Mesendoderm (in vitro differentiated cells): ENCODE data around the gene ATP8B4.

Experiments used
- DNase-seq: peaks from one replicate; pipeline ENCODE4 v3.0.0; 2013
- H2AK5ac ChIP-seq: 2 replicates; pipeline ENCODE4 v1.6.1; 2013; ENCODE audit warnings: low read length, inconsistent platforms
- H2BK120ac ChIP-seq: 2 replicates; pipeline ENCODE4 v1.6.1; 2013; ENCODE audit warnings: low read depth, mild to moderate bottlenecking, low read length, moderate library complexity, mixed read lengths
- H2BK15ac ChIP-seq: replicated peaks from 2 replicates; pipeline ENCODE4 v1.6.1; 2013; ENCODE audit warnings: low read depth, mild to moderate bottlenecking, moderate library complexity
- H2BK5ac ChIP-seq: 2 replicates; pipeline ENCODE4 v1.6.1; 2013; ENCODE audit warnings: low read length, inconsistent platforms
- H3K18ac ChIP-seq: 2 replicates; pipeline ENCODE4 v1.6.1; 2013; ENCODE audit warnings: mild to moderate bottlenecking, low read length, mixed read lengths
- H3K23ac ChIP-seq: one replicate; pipeline ENCODE4 v1.6.1; 2013; ENCODE audit warnings: low read length
- H3K27ac ChIP-seq: 2 replicates; pipeline ENCODE4 v1.5.1; 2013; ENCODE audit warnings: low read depth, mild to moderate bottlenecking, inconsistent platforms, low read length, moderate library complexity
- H3K27me3 ChIP-seq: 2 replicates; pipeline ENCODE4 v1.6.1; 2013; ENCODE audit warnings: low read length, control low read depth, mild to moderate bottlenecking, inconsistent platforms; ENCODE audit not compliant: insufficient read depth, poor library complexity
- H3K36me3 ChIP-seq: 2 replicates; pipeline ENCODE4 v1.6.1; 2013; ENCODE audit warnings: low read length, inconsistent platforms; ENCODE audit not compliant: control insufficient read depth, insufficient read depth
- H3K4ac ChIP-seq: one replicate; pipeline ENCODE4 v1.6.1; 2013; ENCODE audit warnings: low read depth, mild to moderate bottlenecking, low read length, moderate library complexity
- H3K4me1 ChIP-seq: 2 replicates; pipeline ENCODE4 v1.6.1; 2013; ENCODE audit warnings: low read depth, low read length, inconsistent platforms; ENCODE audit not compliant: control insufficient read depth
- H3K4me2 ChIP-seq: 2 replicates; pipeline ENCODE4 v1.6.1; 2013; ENCODE audit warnings: low read length
- H3K4me3 ChIP-seq: 2 replicates; pipeline ENCODE4 v1.5.1; 2013; ENCODE audit warnings: mild to moderate bottlenecking, low read length
- H3K56ac ChIP-seq: one replicate; pipeline ENCODE4 v1.6.1; 2013; ENCODE audit warnings: low read length
- H3K79me1 ChIP-seq: 2 replicates; pipeline ENCODE4 v1.6.1; 2013; ENCODE audit warnings: low read length, inconsistent platforms
- H3K79me2 ChIP-seq: 2 replicates; pipeline ENCODE4 v1.6.1; 2013; ENCODE audit warnings: mild to moderate bottlenecking, low read length; ENCODE audit not compliant: control insufficient read depth, insufficient read depth
- H3K9ac ChIP-seq: 2 replicates; pipeline ENCODE4 v1.6.1; 2013; ENCODE audit warnings: low read length, inconsistent platforms
- H4K5ac ChIP-seq: one replicate; pipeline ENCODE4 v1.6.1; 2013; ENCODE audit warnings: low read length
- H4K8ac ChIP-seq: one replicate; pipeline ENCODE4 v1.6.1; 2013; ENCODE audit warnings: low read depth, mild to moderate bottlenecking, control low read depth, low read length, moderate library complexity
- WGBS: extraction: QIAGEN DNeasy Blood & Tissue Kit; methylation state at CpG from one replicate; pipeline ENCODE4 v1.1.7; 2013; ENCODE audit warnings: low lambda C conversion rate, missing lambda C conversion rate; ENCODE audit not compliant: insufficient coverage; ENCODE audit errors: extremely low coverage; 5-methylcytosine and 5-hydroxymethylcytosine counted together

Gene ATP8B4

DNA sequence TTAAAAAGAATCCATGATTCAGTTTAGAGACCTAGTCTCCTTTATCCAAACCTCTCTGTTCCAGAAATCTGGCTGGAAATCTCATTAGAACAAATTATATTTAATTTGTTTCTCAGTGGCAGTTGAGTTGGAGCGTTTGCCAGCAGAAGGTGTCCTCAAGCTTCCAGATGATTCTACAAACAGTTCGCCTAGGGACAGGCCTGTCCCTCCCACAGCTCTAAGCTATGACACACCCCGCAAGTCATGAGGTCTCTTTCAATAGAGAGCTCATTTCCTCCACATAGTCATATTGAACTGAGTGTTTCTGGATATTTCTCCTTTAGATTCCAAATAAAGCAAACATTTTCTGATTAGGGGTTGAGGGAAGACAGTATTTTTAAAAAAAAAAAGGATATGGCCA lies 230.3 kb downstream of the ATP8B4 start:
- Histone ChIP-seq H2BK120ac (no peak overlapping the region), H3K56ac (no peak overlapping the region), H3K23ac (no peak overlapping the region), H3K9ac (no peak overlapping the region), H2AK5ac (no peak overlapping the region), H3K4me3 (no peak overlapping the region), H3K27ac (no peak overlapping the region), H3K4me1 (no peaks in the 10 kb centered on the region), H2BK5ac (no peak overlapping the region), H3K79me1 (no peaks in the 10 kb centered on the region), H3K36me3 (no peaks in the 10 kb centered on the region), H3K79me2 (no peaks in the 10 kb centered on the region), H3K27me3 (no peaks in the 10 kb centered on the region), H3K4me2 (no peak overlapping the region), H4K8ac (no peak overlapping the region), H3K18ac (no peak overlapping the region), H3K4ac (no peak overlapping the region), H4K5ac (no peak overlapping the region), H2BK15ac (no peak overlapping the region)
- no CpG with 5 or more reads among the region's 3 CpGs for WGBS
- DNase-seq, result no peak

DNA sequence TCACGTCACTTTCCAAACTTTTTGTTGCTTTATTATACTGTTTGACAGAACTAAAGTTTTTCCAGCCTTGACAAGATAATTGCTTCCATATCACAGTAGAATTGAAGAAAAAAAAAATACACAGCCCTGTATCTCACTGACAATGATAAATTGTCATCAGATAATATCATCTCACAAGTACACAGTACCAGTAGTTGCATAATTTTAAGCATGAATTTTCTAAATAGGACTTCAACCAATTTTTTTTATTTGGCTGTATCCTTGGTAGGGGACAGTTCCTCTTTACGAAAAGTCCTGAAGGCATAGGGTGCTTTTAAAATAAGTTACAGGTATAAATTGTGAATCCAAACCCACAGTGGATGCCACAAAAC lies 230.7 kb downstream of the ATP8B4 start:
- H2BK5ac ChIP-seq, result no peak overlapping the region
- no peak overlapping the region for H3K27ac ChIP-seq
- no peak overlapping the region for H3K9ac ChIP-seq
- no peak overlapping the region for H3K4ac ChIP-seq
- no peaks in the 10 kb centered on the region for H3K4me1 ChIP-seq
- H3K36me3 ChIP-seq, result no peaks in the 10 kb centered on the region
- no peak overlapping the region for H3K4me2 ChIP-seq
- no peak overlapping the region for H2BK120ac ChIP-seq
- H3K27me3 ChIP-seq, result no peaks in the 10 kb centered on the region
- H3K79me2 ChIP-seq, result no peaks in the 10 kb centered on the region
- H3K18ac ChIP-seq, result no peak overlapping the region
- no peak for DNase-seq
- no peak overlapping the region for H3K4me3 ChIP-seq
- no peak overlapping the region for H3K23ac ChIP-seq
- H2BK15ac ChIP-seq, result no peak overlapping the region
- WGBS, result no CpG with 5 or more reads among the region's 2 CpGs
- no peak overlapping the region for H4K5ac ChIP-seq
- no peak overlapping the region for H2AK5ac ChIP-seq
- H3K56ac ChIP-seq, result no peak overlapping the region
- H3K79me1 ChIP-seq, result no peaks in the 10 kb centered on the region
- no peak overlapping the region for H4K8ac ChIP-seq

DNA sequence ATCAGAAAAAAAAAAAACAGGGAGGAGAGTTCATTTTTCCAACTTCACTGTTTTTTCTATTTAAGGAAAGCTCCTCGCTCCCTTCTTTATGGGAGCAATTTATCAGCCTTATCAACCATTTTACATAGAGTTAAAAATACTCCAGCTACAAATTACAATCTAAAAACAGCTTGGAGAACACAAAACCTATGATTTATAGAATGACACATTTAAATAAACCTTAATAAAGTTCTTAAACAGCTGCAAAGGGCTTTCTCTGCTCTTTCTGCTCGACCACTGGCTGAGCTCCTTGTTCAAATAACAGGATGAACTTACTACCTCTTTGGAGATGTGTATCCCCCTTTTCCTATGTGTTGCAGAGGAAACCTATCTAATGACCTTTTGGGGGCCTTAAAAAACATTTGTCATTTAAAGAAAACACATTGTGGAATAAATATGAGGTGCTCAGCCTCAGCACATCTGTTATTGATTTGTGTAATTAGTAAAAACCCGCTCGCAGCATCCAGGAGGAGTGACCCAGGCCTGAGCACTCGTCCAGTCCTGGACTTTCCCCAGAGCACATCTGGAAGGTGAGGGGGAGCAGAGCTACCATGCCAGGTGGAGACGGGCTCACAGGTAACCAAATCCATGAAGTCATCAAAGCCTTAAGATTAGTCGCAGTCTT lies 231.2 kb downstream of the ATP8B4 start:
- H2BK5ac ChIP-seq, result no peak overlapping the region
- no peak overlapping the region for H4K8ac ChIP-seq
- H3K79me1 ChIP-seq, result no peaks in the 10 kb centered on the region
- H3K4ac ChIP-seq, result no peak overlapping the region
- no peak overlapping the region for H3K9ac ChIP-seq
- no peak overlapping the region for H2AK5ac ChIP-seq
- H3K56ac ChIP-seq, result no peak overlapping the region
- WGBS, result no CpG with 5 or more reads among the region's 7 CpGs
- no peak overlapping the region for H3K4me2 ChIP-seq
- no peak overlapping the region for H3K27ac ChIP-seq
- no peaks in the 10 kb centered on the region for H3K27me3 ChIP-seq
- H3K79me2 ChIP-seq, result no peaks in the 10 kb centered on the region
- no peak overlapping the region for H2BK15ac ChIP-seq
- H3K23ac ChIP-seq, result no peak overlapping the region
- H3K4me3 ChIP-seq, result no peak overlapping the region
- H2BK120ac ChIP-seq, result no peak overlapping the region
- H4K5ac ChIP-seq, result no peak overlapping the region
- no peak overlapping the region for H3K18ac ChIP-seq
- H3K36me3 ChIP-seq, result no peaks in the 10 kb centered on the region
- no peak for DNase-seq
- H3K4me1 ChIP-seq, result no peaks in the 10 kb centered on the region

GRCh38 chr15:49883121-49883520 lies 235.9 kb downstream of the ATP8B4 start:
- Histone ChIP-seq H3K79me2 (no peaks in the 10 kb centered on the region), H3K79me1 (no peaks in the 10 kb centered on the region), H3K4me3 (no peak overlapping the region), H3K4me2 (no peak overlapping the region), H3K4ac (no peak overlapping the region), H3K4me1 (no peaks in the 10 kb centered on the region), H2BK15ac (no peak overlapping the region), H2BK5ac (no peak overlapping the region), H3K56ac (no peak overlapping the region), H2BK120ac (no peak overlapping the region), H3K27ac (no peak overlapping the region), H3K18ac (no peak overlapping the region), H3K9ac (no peak overlapping the region), H4K5ac (no peak overlapping the region), H3K36me3 (no peaks in the 10 kb centered on the region), H3K27me3 (no peaks in the 10 kb centered on the region), H4K8ac (no peak overlapping the region), H3K23ac (no peak overlapping the region), H2AK5ac (no peak overlapping the region)
- WGBS, result no CpG with 5 or more reads among the region's 4 CpGs
- DNase-seq, result no peak

DNA sequence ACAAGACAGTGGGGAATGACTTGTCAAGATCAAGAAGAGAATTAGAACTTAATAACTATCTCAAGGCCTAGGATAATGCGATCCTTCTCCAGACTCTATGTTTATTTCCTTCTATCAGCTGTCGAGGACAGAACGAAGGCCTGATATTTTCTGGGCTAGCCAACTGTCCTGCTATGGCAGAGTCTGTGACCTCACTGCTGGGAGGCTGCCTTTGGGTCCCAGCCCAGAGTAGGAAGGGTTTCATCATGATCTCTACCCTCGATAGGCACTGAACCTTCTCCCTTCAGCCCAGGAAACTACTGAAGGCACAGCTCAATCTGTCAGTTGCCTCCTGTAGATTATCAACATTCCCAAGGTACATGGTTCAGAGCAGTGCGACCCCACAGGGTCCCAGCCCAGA lies 237.2 kb downstream of the ATP8B4 start:
- H3K4me3 ChIP-seq, result no peak overlapping the region
- no peak overlapping the region for H3K4ac ChIP-seq
- DNase-seq, result no peak
- H3K4me1 ChIP-seq, result no peaks in the 10 kb centered on the region
- H3K9ac ChIP-seq, result no peak overlapping the region
- no peak overlapping the region for H3K4me2 ChIP-seq
- no peak overlapping the region for H4K5ac ChIP-seq
- H2AK5ac ChIP-seq, result no peak overlapping the region
- no CpG with 5 or more reads among the region's 5 CpGs for WGBS
- no peak overlapping the region for H2BK15ac ChIP-seq
- no peak overlapping the region for H3K23ac ChIP-seq
- H3K56ac ChIP-seq, result no peak overlapping the region
- H3K27me3 ChIP-seq, result no peaks in the 10 kb centered on the region
- H3K27ac ChIP-seq, result no peak overlapping the region
- no peaks in the 10 kb centered on the region for H3K79me1 ChIP-seq
- no peak overlapping the region for H3K18ac ChIP-seq
- H4K8ac ChIP-seq, result no peak overlapping the region
- H3K79me2 ChIP-seq, result no peaks in the 10 kb centered on the region
- H3K36me3 ChIP-seq, result no peaks in the 10 kb centered on the region
- no peak overlapping the region for H2BK120ac ChIP-seq
- H2BK5ac ChIP-seq, result no peak overlapping the region

DNA sequence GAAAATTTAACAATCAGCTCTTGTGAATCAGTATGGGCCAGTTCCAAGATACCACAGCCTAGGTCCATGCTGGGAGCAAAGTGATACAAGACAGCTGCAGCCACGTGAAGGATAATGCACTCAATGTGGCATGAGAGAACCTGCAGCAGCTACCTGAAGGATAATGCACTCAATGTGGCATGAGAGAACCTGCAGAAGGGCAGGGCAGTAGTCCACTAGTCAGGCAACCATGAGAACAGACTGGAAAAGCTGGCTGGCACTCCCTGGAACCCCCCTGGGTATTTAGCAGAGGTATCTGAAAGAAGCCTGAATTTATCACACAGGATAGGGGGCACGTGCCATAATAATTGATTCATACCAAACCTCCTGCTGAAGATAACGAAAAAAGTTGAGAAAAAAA lies 237.6 kb downstream of the ATP8B4 start:
- no peak overlapping the region for H3K4ac ChIP-seq
- H3K4me3 ChIP-seq, result no peak overlapping the region
- no peaks in the 10 kb centered on the region for H3K4me1 ChIP-seq
- no peaks in the 10 kb centered on the region for H3K27me3 ChIP-seq
- no peaks in the 10 kb centered on the region for H3K36me3 ChIP-seq
- H3K79me2 ChIP-seq, result no peaks in the 10 kb centered on the region
- H2AK5ac ChIP-seq, result no peak overlapping the region
- H2BK5ac ChIP-seq, result no peak overlapping the region
- no peak overlapping the region for H4K5ac ChIP-seq
- H2BK15ac ChIP-seq, result no peak overlapping the region
- no CpG with 5 or more reads among the region's 3 CpGs for WGBS
- no peak overlapping the region for H4K8ac ChIP-seq
- no peak for DNase-seq
- no peak overlapping the region for H3K23ac ChIP-seq
- H2BK120ac ChIP-seq, result no peak overlapping the region
- no peak overlapping the region for H3K9ac ChIP-seq
- no peak overlapping the region for H3K56ac ChIP-seq
- H3K18ac ChIP-seq, result no peak overlapping the region
- no peak overlapping the region for H3K4me2 ChIP-seq
- no peaks in the 10 kb centered on the region for H3K79me1 ChIP-seq
- no peak overlapping the region for H3K27ac ChIP-seq
